Measurements from ENCODE around the gene CAPRIN1.

The CAPRIN1 gene

DNA sequence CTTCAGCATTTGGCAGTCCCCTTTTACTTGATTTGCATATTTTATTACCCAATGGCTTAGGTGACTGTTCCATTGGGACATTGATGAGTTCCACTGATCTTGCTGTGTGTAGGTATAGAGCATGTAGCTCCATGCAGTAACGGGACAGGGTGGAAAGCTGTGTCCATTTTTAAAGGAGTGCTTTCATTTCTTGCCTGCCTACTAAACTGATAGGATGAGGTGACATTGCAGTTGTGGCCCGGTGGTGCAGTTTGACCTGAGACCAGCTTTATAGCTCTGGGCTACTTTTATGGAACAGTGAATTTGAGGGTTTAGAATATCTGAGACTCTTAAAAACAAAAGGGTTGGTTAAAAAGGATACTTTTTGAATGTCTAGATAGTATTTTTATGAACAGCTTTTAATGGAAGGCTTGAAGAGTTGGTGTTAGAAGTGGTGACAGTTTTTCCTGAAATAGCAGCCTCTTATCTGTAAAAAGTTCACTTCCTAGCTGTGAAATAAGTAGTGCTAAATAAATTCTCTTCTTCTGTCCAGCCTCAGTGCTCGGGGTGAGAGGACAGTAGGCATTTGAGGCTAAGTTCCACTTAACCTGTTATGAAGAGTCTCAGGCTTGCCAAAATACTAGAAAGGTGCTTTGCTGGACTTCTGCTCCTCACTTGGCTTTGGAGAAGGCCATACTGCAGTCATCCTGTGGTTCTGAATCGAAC is 80.9 kb downstream of the CAPRIN1 start:
- in situ Hi-C loops (cut with MboI; ENCODE audit: low pct_unique_long_range_greater_than_20kb, low sequenced_read_pairs), result loop anchor here (25.0 kb wide), 1 partner anchor 105 kb away; no protein-coding TSS in a partner anchor
- DNase-seq, result no peak

DNA sequence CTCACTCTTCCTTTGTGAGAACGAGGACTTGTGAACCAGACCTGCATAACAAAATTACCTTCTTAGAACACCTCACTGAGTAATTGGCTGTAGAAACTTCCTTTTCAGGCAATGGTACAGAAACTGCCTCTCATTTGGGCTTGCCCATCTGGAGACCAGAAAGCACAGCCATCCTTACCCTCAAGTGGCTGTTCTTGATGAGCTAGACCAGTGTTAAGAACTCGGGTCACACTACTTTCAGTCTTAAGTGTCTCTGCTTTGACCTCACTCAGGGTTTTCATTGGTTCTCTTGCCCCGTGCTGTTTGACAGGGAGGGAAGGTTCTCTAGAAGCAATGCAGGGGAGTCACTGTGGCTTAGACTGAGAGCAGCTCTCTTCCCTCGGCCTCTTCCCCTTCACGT is 83.2 kb downstream of the CAPRIN1 start:
- DNase-seq, result no peak
- in situ Hi-C loops (cut with MboI; ENCODE audit: low pct_unique_long_range_greater_than_20kb, low sequenced_read_pairs), result loop anchor here (25.0 kb wide), 1 partner anchor 103 kb away; no protein-coding TSS in a partner anchor

GRCh38 chr11:34135439-34135838 is 83.9 kb downstream of the CAPRIN1 start:
- in situ Hi-C loops (cut with MboI; ENCODE audit: low pct_unique_long_range_greater_than_20kb, low sequenced_read_pairs), result loop anchor here (25.0 kb wide), 1 partner anchor 102 kb away; no protein-coding TSS in a partner anchor
- DNase-seq, result no peak

DNA sequence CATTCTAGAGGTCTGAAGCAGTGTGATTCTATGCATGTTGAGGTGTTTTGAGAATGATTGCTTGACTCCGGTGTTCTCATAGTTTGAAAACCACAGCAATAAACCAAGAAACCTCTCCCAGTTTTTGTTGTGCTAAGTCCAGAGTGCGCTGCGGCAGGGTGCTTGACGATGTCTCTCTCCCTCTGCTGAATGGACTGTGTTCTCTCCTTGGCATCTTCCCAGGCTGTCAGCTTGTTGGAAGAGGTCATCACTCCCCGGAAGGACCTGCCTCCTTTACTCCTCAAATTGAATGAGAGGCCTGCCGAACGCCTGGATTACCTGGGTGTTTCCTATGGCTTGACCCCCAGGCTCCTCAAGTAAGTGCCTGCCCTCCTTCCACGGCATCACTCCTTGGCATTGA is 84.9 kb downstream of the CAPRIN1 start:
- in situ Hi-C loops (cut with MboI; ENCODE audit: low pct_unique_long_range_greater_than_20kb, low sequenced_read_pairs), result loop anchor here (25.0 kb wide), 1 partner anchor 101 kb away; no protein-coding TSS in a partner anchor

DNA sequence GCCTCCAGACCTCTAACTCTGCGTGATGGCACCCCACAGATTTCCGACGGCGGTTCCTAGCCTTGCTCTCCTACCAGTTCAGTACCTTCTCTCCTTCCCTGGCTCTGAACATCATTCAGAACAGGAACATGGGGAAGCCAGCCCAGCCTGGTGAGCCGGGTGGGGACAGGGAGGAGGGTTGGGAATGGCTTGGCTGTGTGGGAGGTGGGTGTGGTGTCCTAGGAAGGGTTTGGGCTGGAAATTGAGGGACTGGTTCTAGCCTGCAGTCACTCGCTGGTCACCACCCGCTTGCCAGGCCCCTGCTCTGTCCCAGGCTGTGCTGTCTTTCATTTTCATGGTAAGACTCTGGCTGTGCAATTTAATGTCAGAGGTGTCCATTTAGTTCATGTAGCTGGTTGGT is 87.8 kb downstream of the CAPRIN1 start:
- in situ Hi-C loops (cut with MboI; ENCODE audit: low pct_unique_long_range_greater_than_20kb, low sequenced_read_pairs), result loop anchor here (25.0 kb wide), 1 partner anchor 98 kb away; no protein-coding TSS in a partner anchor
- DNase-seq, result no peak

More for the DNA sequence above, 84.9 kb downstream of the CAPRIN1 start:
- no peak for DNase-seq

GRCh38 chr11:34140149-34140548 is 88.6 kb downstream of the CAPRIN1 start:
- in situ Hi-C loops (cut with MboI; ENCODE audit: low pct_unique_long_range_greater_than_20kb, low sequenced_read_pairs), result loop anchor here (25.0 kb wide), 1 partner anchor 97 kb away; no protein-coding TSS in a partner anchor
- DNase-seq, result no peak

DNA sequence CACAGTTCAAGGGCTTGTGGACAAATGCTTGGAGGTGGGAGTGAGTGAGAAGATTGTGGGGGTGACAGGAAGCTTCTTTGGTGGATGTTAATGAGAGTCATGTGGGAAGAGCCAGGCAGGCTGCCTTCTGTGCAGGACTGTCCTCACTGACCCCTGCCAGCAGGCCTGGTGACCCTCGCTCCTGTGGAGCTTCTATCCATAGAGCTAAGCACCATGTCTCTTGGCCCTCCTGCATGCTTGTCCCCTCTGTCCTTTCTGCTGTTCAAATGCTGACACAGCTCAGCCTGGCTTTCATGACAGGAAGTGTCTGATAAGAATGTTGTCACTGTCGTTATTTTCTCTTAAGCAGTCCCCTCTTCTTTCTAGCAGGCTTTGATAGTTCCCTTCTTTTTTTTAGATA is 91.5 kb downstream of the CAPRIN1 start:
- in situ Hi-C loops (cut with MboI; ENCODE audit: low pct_unique_long_range_greater_than_20kb, low sequenced_read_pairs), result loop anchor here (25.0 kb wide), 1 partner anchor 94 kb away; no protein-coding TSS in a partner anchor
- no peak for DNase-seq

DNA sequence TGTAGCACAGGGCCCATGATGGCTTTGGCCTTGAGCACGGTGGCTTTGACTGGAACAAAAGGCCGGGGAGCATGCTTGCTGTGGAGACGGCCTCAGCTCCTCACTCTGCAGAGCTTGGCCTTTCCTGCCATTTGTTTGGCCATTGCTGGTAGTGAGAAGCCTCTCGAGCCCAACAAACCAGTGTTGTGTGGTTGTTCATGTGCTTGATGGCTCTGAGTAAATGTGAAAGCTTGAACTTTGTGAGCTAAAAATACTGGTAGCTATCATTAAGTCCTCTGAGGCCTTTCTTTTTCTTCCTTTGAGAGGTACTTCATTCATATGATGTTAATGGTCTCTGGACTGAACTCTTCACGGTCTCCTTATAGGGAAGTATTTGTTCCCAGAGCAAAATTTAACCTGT is 93.5 kb downstream of the CAPRIN1 start:
- DNase-seq, result no peak
- in situ Hi-C loops (cut with MboI; ENCODE audit: low pct_unique_long_range_greater_than_20kb, low sequenced_read_pairs), result loop anchor here (25.0 kb wide), 1 partner anchor 92 kb away; no protein-coding TSS in a partner anchor

DNA sequence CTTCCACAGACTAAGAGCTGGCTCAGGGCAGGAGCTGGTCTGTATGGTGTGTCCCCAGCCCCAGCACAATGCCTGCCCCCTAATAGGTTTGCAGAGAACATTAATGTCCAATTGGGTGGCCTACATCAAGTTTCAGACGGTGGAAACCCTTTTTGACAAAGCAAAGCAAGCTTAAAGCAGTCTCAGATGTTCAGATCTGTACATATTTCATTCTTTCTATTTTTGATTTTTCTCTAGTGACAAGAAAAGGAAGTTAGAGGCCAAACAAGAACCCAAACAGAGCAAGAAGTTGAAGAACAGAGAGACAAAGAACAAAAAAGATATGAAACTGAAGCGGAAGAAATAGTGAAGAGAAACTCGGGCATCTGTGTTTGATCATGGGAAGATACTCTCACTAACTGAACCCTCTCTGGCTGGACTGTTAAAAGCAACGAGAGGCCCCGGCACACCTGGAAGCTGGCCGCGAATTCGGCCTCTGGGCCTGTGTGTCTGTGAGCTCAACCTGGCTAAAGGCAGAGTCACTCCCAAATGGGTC is 94.4 kb downstream of the CAPRIN1 start:
- in situ Hi-C loops (cut with MboI; ENCODE audit: low pct_unique_long_range_greater_than_20kb, low sequenced_read_pairs), result loop anchor here (25.0 kb wide), 1 partner anchor 91 kb away; no protein-coding TSS in a partner anchor
- no peak for DNase-seq

DNA sequence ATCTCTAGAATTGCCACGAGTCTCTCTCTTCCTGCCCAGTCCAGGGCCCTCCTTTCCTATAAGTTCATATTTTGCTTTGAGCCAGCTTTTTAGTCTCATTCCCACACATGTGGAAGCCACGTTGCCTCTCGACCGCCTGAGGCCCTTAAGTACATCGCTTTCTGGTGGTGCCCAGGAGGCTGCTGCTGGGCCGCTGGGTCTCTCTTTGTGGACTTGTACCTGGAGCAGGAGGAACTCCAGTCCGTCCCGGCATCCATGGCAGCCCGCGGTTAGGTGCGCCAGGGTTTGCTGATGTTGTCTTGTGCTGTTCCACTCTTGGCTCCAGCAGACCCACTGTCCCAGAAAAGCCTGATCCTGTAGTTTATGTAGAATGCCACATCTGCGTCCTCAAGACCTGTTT is 94.9 kb downstream of the CAPRIN1 start:
- no peak for DNase-seq
- in situ Hi-C loops (cut with MboI; ENCODE audit: low pct_unique_long_range_greater_than_20kb, low sequenced_read_pairs), result loop anchor here (25.0 kb wide), 1 partner anchor 91 kb away; no protein-coding TSS in a partner anchor

GRCh38 chr11:34146866-34147265 is 95.3 kb downstream of the CAPRIN1 start:
- in situ Hi-C loops (cut with MboI; ENCODE audit: low pct_unique_long_range_greater_than_20kb, low sequenced_read_pairs), result loop anchor here (25.0 kb wide), 1 partner anchor 90 kb away; no protein-coding TSS in a partner anchor
- DNase-seq, result no peak

- no peak for DNase-seq
- in situ Hi-C loops (cut with MboI; ENCODE audit: low pct_unique_long_range_greater_than_20kb, low sequenced_read_pairs), result loop anchor here (25.0 kb wide), 1 partner anchor 90 kb away; no protein-coding TSS in a partner anchor
These were observed 96.0 kb downstream of the CAPRIN1 start for GRCh38 chr11:34147581-34147980.

DNA sequence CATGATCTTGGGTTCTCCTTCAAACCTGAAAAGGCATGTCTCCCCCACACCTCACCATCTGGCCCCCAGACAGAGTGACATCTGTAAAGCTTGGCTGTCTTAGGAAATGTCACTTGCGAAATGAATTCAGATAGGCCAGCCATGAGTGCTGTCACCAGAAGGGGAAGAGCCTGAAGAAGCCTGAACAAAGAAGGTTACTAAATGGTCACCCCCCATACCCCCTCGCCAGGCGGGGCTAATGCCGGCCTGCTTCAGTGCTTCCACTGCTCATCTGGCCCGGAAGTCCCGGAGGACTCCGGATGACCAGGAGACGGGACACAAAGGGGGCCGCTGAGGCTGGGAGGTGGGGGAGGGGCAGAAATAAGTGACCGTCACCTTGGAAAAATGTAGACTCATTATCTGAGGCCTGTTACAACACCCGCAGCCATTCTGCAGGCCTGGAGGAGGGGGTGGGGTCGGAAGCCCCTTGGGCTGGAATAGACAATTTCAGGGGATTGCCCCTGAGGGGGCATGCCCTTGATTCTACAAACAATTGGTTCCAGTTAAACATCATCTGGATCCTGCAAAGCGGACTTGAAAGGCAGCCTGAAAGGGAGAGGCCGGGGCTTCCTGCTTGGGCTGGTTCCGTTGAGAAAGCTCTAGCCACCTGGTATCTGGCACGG is 97.1 kb downstream of the CAPRIN1 start:
- DNase-seq, result no peak
- in situ Hi-C loops (cut with MboI; ENCODE audit: low pct_unique_long_range_greater_than_20kb, low sequenced_read_pairs), result loop anchor here (25.0 kb wide), 1 partner anchor 89 kb away; no protein-coding TSS in a partner anchor

DNA sequence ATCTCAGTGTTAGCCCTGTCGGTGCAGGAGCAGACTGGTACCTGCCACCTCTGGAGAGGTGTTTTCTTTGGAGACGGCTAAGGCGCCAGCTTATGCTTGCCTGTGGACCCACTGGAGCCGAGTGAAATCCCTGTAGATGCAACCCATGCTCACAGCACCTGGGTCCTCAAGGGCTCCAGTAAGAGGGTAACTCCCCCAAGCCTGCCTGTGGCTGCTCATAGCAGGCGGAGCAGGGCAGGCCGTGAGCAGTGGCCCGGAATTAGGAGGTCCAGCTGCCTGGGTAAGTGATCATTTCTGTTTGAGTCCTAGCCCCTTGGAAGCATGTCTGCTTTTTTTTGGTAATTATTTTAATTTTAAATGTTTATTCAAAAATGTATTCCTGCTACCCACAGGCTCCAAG is 97.7 kb downstream of the CAPRIN1 start:
- no peak for DNase-seq
- in situ Hi-C loops (cut with MboI; ENCODE audit: low pct_unique_long_range_greater_than_20kb, low sequenced_read_pairs), result loop anchor here (25.0 kb wide), 1 partner anchor 88 kb away; no protein-coding TSS in a partner anchor

- no peak for DNase-seq
- in situ Hi-C loops (cut with MboI; ENCODE audit: low pct_unique_long_range_greater_than_20kb, low sequenced_read_pairs), result loop anchor here (10.0 to 25.0 kb wide), 5 partner anchors 88 to 738 kb away; partner anchors contain the start of gene ABTB2
These were observed 98.3 kb downstream of the CAPRIN1 start for GRCh38 chr11:34149786-34150185.

GRCh38 chr11:34150494-34151151 is 99.1 kb downstream of the CAPRIN1 start:
- in situ Hi-C loops (cut with MboI; ENCODE audit: low pct_unique_long_range_greater_than_20kb, low sequenced_read_pairs), result loop anchor here (10.0 to 25.0 kb wide), 4 partner anchors 212 to 737 kb away; partner anchors contain the start of gene ABTB2
- no peak for DNase-seq
